GM12873 (cell line): Measurements from ENCODE around the gene ATRIP.

Experiments used
- TF ChIP-seq, protein P1 (sequence below): IDR thresholded peaks from 2 replicates; pipeline ENCODE4 v1.5.1; 2012; ENCODE audit warnings: low read depth, mild to moderate bottlenecking, moderate library complexity, low read length, control low read depth; ENCODE audit not compliant: insufficient read depth; ENCODE audit errors: missing control alignments

Gene ATRIP

GRCh38 chr3:48507256-48508061, 60.9 kb downstream of the ATRIP start:
- TF ChIP-seq, protein P1, sequence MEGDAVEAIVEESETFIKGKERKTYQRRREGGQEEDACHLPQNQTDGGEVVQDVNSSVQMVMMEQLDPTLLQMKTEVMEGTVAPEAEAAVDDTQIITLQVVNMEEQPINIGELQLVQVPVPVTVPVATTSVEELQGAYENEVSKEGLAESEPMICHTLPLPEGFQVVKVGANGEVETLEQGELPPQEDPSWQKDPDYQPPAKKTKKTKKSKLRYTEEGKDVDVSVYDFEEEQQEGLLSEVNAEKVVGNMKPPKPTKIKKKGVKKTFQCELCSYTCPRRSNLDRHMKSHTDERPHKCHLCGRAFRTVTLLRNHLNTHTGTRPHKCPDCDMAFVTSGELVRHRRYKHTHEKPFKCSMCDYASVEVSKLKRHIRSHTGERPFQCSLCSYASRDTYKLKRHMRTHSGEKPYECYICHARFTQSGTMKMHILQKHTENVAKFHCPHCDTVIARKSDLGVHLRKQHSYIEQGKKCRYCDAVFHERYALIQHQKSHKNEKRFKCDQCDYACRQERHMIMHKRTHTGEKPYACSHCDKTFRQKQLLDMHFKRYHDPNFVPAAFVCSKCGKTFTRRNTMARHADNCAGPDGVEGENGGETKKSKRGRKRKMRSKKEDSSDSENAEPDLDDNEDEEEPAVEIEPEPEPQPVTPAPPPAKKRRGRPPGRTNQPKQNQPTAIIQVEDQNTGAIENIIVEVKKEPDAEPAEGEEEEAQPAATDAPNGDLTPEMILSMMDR: peak; percentile 86

DNA sequence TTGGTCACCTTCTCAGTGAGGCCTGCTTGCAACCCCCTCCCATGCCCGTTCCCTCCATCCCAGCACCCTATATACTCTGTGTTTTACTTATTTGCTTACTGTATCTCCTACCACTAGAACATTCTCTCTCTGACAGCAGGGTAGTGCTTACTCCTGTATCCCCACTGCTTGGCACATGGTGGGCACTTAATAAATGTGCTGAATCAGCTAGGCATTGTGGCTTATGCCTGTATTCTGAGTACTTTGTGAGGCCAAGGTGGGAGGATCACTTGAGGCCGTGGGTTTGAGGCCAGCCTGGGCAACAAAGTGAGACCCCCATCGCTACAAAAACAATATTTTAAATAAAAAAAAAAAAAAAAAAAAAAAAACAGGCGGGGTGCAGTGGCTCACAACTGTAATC, 65.0 kb downstream of the ATRIP start:
- TF ChIP-seq, protein P1: no peak

DNA sequence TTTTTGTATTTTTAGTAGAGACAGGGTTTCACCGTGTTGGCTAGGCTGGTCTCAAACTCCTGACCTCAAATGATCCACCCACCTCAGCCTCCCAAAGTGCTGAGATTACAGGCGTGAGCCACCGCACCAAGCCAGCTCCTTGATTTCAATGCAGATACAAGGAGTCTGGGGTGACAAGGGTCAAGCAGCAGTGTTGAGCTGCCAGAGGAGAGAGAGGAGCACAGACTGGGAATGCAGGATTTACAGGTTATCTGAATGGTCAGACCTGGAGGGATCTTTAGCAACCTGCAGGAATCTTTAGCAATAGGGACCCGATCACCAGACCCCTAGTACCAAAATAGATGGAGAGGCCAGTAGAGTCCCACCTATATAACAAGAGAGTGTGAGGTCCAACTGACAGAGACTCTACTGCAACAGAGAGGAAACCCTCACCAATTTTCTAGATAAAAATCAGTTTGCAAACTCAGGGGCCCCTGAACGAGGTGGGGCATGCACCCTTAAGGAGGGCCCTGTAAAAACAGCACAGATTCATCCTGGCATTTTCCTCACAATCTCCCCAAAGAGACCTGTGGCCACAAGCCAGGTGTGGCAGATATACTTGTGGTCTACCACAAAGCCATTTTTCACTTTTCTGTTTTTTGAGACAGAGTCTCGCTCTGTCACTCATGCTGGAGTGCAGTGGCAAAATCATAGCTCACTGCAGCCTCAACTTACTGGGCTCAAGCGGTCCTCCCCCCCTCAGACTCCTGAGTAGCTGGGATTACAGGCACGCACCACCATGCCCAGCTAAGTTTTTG, 68.1 kb downstream of the ATRIP start:
- TF ChIP-seq, protein P1: no peak
